OCI-M1 (cell line): Measurements from ENCODE around the gene AKAP8.

Experiments
- DNase-seq: peaks from one replicate; lab custom pipeline; 2025; lab: John Stamatoyannopoulos, UW

AKAP8 gene

GRCh38 chr19:15331419-15332310, 47.9 kb downstream of the AKAP8 start:
- peak; percentile 82 for DNase-seq

- DNase-seq, result peak; percentile 75
These were observed 48.7 kb downstream of the AKAP8 start for GRCh38 chr19:15330801-15331418.

DNA sequence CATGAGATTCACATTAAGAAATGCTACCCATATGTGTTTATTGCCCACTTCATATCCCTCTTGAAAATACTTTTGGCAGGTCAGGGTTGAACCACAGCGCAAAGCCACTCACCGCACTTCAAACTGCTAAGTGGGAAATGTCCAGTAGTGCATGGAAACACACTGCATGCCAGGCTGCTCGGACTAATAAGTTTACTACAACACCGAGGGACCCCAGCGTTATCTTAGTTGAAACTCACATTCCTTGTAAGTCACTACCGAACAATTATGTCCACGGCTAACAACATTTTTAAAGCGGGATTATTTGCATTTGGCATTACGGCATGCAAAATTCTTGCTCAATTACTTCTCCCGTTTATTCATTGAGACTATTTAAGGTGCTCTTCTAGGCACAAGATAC, 51.3 kb downstream of the AKAP8 start:
- DNase-seq, result no peak

DNA sequence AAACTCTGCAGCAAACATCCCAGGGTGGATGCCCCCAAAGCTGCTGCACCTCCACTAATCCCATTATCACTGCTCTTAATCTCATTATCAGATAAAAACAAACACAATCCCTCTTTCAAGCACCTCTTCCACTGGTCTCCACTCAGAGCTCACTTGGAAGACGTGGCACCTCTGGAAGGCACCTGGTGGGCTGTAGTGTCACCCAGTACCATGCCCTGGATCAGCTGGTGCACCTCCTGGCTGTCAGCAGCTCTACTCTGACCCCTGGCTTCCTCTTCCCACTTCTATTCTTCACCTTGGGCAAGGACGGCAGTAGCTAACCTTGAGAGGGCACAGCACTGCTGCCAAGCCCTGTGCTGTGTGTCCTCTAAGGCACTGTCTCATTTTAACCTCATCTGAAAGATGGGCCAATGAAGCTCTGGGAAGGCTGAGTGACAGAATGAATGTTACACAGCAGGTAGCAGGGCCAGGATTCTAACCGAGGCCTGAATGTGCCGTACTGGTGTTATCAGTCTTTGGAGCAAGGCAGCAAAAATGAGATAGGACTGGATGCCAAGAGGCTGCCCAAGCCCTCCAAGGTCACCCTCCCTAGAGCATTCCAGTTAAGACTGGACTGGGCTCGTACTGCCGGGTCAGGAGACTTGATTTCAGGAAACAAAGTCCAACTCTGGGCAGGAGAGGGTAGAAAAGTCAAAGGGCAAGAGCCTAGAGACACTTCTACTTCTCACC, 54.6 kb downstream of the AKAP8 start:
- peak; percentile 60 for DNase-seq

DNA sequence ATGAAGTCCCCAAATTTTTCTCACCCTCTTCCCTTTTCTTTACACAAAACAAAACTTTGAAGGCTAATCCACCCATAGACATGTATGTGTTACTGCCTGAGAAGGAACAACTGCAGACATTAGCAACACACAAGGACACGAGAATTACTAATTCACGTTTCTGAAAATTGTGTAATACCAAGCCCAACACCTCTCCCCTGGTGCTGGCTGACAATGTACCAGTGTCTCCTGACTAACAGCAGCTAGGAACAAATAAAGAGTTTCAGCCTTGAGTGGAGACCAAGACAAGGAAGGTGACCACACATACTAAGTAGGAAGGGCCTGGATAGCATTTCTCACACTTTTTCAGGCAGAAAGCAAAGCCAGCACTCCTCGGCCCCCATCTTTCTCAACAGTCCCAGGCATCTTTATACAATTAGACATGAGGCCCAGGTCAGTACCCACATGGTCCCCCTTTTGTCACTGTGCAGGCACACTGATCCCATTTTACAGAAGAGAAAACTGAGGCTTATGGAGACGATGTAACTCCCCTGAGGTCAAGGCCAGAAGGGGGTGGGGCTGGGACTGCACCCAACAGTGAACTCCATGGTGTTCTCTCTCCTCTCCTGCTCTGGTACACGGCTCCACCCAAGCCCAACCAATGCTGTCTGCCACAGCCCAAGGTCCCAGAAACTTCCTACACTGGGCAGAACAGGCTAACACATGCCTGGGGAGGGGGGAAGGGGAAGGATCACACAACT, 55.9 kb downstream of the AKAP8 start:
- peak; percentile 54 for DNase-seq

- DNase-seq, result peak; percentile 57
These were observed 57.8 kb downstream of the AKAP8 start for GRCh38 chr19:15321739-15322138.

- DNase-seq, result no peak
These were observed 59.5 kb downstream of the AKAP8 start for GRCh38 chr19:15320116-15320515.

DNA sequence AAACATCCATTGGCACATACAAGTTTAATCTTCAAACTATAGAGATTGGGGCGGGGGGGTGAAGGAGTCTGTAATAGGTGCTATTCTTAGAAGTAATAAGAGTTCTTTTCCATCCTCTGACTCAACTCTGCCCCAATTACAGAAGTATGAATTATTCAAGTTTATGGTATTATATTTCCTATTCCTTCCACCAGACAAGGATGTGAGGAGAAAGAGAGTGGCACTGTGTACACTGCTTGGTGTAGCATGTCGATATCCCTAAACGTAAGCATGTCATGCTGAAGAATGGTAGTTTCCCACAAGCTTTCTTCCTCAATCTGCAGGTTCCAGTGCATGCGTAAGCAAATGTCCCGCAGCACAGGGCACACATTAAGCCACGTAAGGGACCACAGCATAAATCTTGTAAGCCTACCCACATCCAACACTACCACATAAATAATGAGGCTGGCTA, 61.3 kb downstream of the AKAP8 start:
- DNase-seq, result no peak

- no peak for DNase-seq
These were observed 62.1 kb downstream of the AKAP8 start for GRCh38 chr19:15317392-15318071.

GRCh38 chr19:15316498-15316897, 63.1 kb downstream of the AKAP8 start:
- no peak for DNase-seq

DNA sequence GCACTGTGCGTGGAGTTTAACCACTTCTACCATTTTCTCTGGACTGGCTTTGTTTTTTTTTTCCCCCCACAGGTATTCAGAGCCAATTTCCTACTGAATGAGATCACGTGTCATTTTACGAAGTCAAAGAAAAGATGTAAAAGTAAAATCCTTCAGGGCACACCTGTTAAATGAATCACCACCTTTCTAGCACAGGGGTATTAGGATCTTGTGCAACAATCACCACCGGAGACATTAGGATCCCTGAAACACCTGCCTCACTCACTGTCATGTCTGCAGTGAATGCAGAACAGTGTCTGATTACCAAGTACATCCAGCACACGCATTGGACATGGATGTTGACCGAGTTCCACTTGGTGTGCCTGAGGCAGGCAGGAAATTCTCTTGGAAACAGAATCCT, 64.5 kb downstream of the AKAP8 start:
- DNase-seq, result no peak

DNA sequence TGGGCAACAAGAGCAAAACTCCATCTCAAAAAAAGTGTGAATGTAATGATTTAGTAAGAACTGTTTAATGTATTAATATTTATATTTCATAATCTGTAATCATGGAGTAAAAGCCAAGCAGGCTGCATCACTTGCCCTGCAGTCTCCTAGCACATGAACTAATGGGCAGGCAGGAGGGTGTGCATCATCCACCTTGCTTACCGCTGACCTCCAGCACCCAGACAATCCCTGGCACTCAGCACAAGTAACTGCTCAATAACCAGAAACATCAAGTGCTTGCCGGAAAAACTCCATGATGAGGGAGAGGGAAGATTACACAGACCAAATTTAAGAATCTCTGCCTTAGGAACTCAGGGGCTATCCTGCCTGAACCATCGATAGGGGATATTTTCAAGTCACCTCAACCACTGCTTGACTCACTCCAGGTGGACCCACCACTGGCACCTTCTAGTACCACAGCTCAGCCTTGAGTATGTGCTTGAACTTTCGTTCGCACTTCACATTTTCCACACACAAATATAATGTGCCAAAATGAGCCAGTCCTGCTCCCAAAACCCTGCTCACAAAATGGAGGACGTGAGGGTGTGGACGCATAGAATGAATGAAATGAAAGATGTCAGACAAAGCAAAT, 65.8 kb downstream of the AKAP8 start:
- DNase-seq, result no peak

DNA sequence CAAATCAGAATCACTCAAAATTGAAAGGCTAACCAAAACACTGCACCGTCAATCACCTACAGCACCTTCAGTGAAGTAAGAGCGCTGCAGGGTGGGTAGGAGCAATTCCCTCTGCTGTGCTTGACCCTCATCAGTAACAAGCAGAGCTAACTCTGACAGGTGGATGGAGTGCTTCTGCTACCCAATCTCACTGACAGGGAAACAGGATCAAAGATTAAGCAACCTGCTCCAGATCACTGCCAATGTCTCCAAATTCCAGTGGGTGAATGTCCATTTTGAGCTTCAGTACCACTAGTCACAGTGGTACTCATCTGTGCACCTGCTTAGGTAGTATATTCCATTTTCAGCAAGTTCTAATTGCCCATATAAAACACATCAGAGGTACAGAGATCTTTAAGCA, 72.4 kb downstream of the AKAP8 start:
- no peak for DNase-seq

GRCh38 chr19:15305582-15306334, 73.8 kb downstream of the AKAP8 start:
- DNase-seq, result no peak

DNA sequence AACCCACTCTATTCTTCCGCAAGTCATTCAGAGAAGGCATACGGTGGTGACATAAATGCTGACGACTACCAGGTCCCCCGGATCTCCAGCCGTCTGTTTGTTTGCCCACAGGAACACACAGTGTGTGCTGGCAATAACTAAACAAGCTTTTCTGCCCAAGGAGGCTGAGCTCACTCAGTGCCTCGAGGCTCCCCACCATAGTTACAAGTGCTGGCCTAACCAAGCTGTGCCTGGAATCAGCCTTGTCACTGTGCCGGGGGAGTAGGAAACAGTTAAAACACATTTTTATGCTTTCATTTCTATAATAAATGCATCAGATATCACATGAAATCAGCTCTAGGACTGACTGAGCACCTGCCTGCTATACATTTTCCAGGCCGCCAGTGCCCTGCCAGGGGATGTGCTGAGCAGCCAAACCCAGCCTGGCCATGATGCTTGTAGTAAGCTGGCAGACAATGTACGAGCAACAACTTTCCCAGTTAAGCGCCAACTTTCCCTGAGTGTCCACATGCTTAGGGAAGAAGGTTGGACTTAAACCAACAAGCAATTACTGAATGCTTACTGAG, 75.4 kb downstream of the AKAP8 start:
- no peak for DNase-seq
